ENCODE measurements around the gene TOR4A.

GRCh38 chr9:137300567-137301080 is 23.1 kb downstream of the TOR4A start:
- TF ChIP-seq, protein P1, sequence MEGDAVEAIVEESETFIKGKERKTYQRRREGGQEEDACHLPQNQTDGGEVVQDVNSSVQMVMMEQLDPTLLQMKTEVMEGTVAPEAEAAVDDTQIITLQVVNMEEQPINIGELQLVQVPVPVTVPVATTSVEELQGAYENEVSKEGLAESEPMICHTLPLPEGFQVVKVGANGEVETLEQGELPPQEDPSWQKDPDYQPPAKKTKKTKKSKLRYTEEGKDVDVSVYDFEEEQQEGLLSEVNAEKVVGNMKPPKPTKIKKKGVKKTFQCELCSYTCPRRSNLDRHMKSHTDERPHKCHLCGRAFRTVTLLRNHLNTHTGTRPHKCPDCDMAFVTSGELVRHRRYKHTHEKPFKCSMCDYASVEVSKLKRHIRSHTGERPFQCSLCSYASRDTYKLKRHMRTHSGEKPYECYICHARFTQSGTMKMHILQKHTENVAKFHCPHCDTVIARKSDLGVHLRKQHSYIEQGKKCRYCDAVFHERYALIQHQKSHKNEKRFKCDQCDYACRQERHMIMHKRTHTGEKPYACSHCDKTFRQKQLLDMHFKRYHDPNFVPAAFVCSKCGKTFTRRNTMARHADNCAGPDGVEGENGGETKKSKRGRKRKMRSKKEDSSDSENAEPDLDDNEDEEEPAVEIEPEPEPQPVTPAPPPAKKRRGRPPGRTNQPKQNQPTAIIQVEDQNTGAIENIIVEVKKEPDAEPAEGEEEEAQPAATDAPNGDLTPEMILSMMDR (conservative IDR thresholded peaks at IDR 0.05 in 1 of 2, IDR thresholded peaks at IDR 0.05 in 1 of 2; ENCODE audit: extremely low read depth in 1 of 2, insufficient read depth in 1 of 2, low read depth in 1 of 2, low read length in 2 of 2), result no peak
- no peak for TF ChIP-seq EZH2 (IDR thresholded peaks at IDR 0.05; ENCODE audit: borderline replicate concordance, low read length)

All from mammary epithelial cell (primary cell).